ENCODE results near the gene EIF4H.

DNA sequence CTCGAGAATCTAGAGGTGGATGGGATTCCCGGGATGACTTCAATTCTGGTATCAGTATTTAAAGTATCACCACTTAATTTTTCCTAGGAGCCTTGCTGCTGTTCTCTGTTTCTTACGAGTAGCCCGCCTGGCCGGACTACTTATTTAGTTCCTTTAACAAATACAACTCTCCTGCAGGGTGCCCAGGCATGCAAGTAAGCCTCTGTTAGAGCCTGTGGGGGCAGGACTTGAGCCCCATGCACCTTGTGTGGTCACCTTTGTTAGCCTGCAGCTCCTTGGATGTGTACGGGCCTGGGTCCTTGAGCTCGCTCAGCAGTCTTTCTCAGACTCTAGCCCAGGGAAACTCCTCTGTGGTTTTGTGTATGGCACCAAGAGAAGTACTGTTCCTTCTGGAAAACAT lies 16.1 kb downstream of the EIF4H start:
- TF ChIP-seq EZH2 (IDR thresholded peaks at IDR 0.05) (no peak), POLR2AphosphoS5 (IDR thresholded peaks at IDR 0.05; ENCODE audit: borderline replicate concordance, low read depth, low read length) (no peak)

Measured in SK-N-MC (cell line).